HUES48 (cell line): Measurements from ENCODE around the gene FEZF1.

Experiments
- H3K27ac ChIP-seq: one replicate; pipeline ENCODE4 v1.7.0; 2013; ENCODE audit warnings: low read depth, low read length, inconsistent platforms
- H3K27me3 ChIP-seq: 2 replicates; pipeline ENCODE4 v1.6.1; 2013; ENCODE audit warnings: mild to moderate bottlenecking, low read length; ENCODE audit not compliant: control insufficient read depth, insufficient read depth
- H3K36me3 ChIP-seq: 2 replicates; pipeline ENCODE4 v1.6.1; 2013; ENCODE audit warnings: low read length; ENCODE audit not compliant: control insufficient read depth, insufficient read depth
- H3K4me1 ChIP-seq: 2 replicates; pipeline ENCODE4 v1.6.1; 2013; ENCODE audit warnings: mild to moderate bottlenecking, low read length; ENCODE audit not compliant: control insufficient read depth, insufficient read depth
- H3K4me3 ChIP-seq: 2 replicates; pipeline ENCODE4 v1.5.1; 2013; ENCODE audit warnings: mild to moderate bottlenecking, low read depth, low read length
- H3K9ac ChIP-seq: 2 replicates; pipeline ENCODE4 v1.6.1; 2013; ENCODE audit warnings: mild to moderate bottlenecking, low read depth, low read length, moderate library complexity
- H3K9me3 ChIP-seq: 2 replicates; pipeline ENCODE4 v1.6.1; 2013; ENCODE audit warnings: low read length; ENCODE audit not compliant: control insufficient read depth, insufficient read depth

Gene FEZF1

GRCh38 chr7:122316467-122317388, 12.2 kb upstream of the FEZF1 start:
- Histone ChIP-seq H3K9me3 (no peaks in the 10 kb centered on the region), H3K36me3 (no peaks in the 10 kb centered on the region), H3K27me3 (peaks cover 75% of the 10 kb centered on the region), H3K27ac (no peak overlapping the region), H3K4me1 (peaks cover 42% of the 10 kb centered on the region), H3K9ac (no peak overlapping the region; the same call in 1 of the 2 replicates), H3K4me3 (peak overlapping the region; percentile 64)

DNA sequence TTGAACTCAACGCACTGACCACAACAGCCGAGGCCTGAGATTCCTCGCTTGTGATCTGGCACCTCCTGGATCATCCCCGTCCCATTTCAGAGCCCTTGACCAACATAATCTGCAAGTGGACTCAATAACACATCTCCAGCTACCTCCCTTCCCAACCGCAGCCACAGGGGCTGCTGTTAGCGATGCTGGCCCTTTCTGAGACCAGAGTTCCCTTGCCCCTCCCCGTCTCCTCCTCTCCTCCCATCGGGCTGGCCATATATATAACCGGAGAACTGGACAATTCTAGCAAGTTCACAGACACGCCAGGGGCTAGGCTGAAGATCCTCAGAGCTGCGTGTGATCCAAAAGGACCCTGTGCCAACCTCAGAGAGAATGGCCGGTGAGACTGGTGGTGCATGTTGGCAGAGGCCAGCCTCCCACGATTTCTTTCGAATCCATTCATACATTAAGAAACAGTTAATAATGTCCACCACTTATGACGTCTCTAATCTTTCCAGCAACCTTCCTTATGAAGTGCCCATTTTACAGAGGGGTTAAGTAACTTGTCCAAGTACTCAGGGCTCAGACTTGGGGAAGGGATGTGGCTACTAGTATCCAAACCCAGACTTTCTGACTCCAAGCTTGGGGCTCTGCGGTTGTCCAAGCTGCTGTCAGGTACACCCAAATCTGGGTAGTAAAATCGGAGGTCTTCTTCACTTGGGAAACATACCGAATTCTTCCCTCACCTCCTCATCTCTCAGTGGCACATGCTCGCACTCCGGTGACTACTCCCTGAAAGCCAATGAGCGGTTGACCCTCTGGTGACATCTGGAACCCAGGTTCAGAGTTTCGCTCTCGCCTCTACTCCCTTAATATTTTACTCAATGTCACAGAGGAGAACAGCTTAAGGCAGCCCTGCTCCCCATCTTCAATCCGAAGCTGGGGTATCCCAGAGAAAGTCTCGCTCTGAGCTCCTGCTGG, 11.2 kb upstream of the FEZF1 start:
- Histone ChIP-seq H3K4me3 (peak overlapping the region; percentile 64), H3K9ac (no peak overlapping the region), H3K9me3 (no peaks in the 10 kb centered on the region), H3K36me3 (no peaks in the 10 kb centered on the region), H3K4me1 (peaks cover 51% of the 10 kb centered on the region), H3K27me3 (peaks cover 85% of the 10 kb centered on the region), H3K27ac (no peak overlapping the region)

DNA sequence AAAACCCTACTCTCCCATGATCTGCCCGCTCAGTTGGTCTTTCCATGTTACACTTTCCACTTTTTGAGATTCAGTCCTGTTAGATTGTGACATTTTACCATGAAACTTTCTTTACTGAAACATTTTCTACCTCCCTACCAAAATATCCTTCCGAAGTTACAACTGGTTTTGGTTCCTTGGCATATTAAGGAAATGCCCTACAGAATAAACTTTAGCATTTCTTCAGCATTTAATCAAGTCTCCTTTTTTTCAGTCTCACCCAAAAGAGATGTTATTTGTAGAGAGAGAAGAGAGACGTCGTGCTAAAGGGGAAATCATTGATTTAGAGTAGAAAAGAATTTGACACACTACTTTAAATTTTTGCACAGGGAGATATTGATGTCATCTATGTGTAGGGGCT, 9.7 kb upstream of the FEZF1 start:
- Histone ChIP-seq H3K36me3 (no peaks in the 10 kb centered on the region), H3K4me1 (peaks cover 59% of the 10 kb centered on the region), H3K27ac (no peak overlapping the region), H3K27me3 (peaks cover 94% of the 10 kb centered on the region), H3K9me3 (no peaks in the 10 kb centered on the region), H3K9ac (no peak overlapping the region), H3K4me3 (peak overlapping the region; percentile 64)

GRCh38 chr7:122312789-122313188, 8.2 kb upstream of the FEZF1 start:
- H3K27ac ChIP-seq, result no peak overlapping the region
- H3K9me3 ChIP-seq, result no peaks in the 10 kb centered on the region
- H3K27me3 ChIP-seq, result peaks cover 96% of the 10 kb centered on the region
- no peaks in the 10 kb centered on the region for H3K36me3 ChIP-seq
- H3K4me1 ChIP-seq, result peaks cover 72% of the 10 kb centered on the region
- no peak overlapping the region for H3K9ac ChIP-seq
- no peak overlapping the region for H3K4me3 ChIP-seq

DNA sequence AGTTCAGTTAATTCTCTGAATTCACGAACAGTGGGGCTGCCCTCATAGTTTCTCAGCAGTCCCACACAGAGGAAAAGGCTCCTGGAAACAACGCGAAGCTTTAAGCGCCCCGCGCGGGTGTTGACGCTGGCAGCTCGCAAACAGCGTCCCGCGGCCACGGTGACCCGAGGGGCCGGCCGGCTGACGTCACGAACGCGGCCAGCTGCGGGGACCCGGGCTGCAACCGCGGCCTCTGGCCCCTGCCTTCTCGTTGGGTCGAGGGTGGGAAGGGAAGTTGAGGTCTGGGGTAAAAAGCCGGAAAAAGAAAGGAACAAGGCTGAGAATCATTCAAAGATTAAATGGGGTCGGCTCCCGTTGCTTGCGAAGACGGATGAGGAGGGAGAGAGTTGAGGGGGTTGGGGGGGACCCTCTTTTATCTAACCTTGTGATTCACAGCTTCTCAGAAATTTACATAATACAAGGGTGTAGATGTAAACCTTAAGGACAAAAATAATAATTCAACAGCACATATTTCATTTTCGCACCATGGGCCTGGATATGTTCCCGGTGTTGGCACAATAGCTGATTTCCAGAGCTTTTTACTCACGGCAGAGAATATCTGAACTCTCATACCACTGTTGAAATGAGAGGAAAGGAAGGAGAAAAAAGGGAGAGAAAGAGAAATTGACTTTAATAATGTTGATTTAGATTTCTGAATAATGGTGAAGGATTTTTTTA, 7.3 kb upstream of the FEZF1 start:
- Histone ChIP-seq H3K36me3 (no peaks in the 10 kb centered on the region), H3K27ac (peak overlapping the region; percentile 52), H3K4me1 (peaks cover 72% of the 10 kb centered on the region), H3K9ac (no peak overlapping the region), H3K9me3 (no peaks in the 10 kb centered on the region), H3K27me3 (peaks cover 96% of the 10 kb centered on the region), H3K4me3 (peak overlapping the region; percentile 83)

DNA sequence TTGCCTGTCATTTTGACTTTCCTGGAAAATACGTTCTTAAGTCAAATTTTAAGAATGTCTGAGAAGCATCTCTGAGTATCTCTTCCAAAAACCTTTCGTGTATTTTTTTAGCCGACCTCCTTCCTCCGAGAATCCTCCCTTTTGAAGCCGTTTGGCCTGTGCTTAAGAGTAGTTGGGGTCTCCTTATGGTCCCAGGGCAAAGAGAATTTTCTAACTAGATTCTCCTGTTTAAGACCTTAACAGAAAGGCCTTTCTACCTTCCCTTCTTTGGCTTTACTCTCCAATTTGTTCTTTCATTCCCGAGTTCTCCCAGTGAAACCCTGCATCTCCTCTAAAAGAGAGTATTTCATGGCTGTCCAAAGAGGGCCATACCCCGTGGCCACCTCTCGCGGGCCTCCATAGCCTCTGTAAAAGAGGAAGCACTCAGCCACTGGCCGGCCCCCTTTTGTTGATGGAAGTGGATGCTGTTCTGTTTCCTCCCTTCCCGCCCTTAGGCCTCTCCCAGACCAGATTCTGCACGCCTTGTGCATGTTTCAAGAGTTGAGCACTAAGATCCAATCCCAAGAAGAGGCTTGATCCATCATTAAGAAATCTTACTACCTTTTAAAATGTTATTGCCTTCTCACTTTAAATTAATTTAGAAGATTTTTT, 6.6 kb upstream of the FEZF1 start:
- no peaks in the 10 kb centered on the region for H3K9me3 ChIP-seq
- H3K4me3 ChIP-seq, result peak overlapping the region; percentile 83
- peaks cover 96% of the 10 kb centered on the region for H3K27me3 ChIP-seq
- H3K4me1 ChIP-seq, result peaks cover 71% of the 10 kb centered on the region
- no peak overlapping the region for H3K9ac ChIP-seq
- no peaks in the 10 kb centered on the region for H3K36me3 ChIP-seq
- H3K27ac ChIP-seq, result peak overlapping the region; percentile 52

DNA sequence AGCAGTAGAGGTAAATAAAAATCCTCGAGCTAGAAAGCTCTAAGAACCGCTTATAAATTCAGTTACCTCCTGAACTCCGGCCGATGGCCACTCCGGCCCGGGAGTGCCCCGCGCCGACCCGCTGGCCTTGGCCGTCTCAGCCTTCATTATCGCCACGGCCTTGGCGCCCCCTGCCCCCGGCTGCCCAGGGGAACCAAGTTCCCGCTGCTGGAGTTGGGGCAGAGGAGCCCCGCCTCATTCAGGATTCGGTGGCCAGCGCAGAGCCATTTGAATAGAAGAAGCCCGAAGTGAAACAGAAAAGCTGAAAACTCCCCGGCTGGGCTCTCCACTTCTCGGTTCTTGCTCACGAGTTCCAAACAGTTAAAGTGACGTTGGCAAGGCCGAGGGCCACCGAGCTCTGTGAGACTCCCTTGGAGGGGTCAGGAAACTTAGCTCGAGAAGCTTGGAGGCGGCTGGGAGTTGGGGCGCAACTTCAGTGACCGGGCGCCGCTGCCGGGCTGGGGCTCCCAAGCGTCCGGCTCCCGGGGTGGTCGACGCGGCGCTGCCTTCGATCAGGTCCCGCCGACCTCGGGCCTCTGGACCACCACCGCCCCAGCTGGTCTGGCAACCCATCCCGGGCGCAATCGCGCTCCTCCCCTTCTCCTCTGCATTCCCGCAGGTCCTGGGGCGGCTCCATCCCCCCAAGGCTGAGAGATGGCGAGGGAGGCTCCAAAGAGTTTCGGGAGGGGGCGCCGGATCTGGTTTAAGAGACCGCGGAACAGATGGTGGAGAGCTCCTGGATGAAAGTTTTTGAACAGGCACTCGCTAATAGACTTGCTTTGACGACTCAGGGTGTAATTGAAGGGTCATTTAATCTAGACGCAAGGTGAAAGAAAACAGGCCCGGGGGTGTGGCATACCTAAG, 5.8 kb upstream of the FEZF1 start:
- H3K27me3 ChIP-seq, result peaks cover 96% of the 10 kb centered on the region
- no peaks in the 10 kb centered on the region for H3K36me3 ChIP-seq
- H3K9me3 ChIP-seq, result no peaks in the 10 kb centered on the region
- H3K4me1 ChIP-seq, result peaks cover 64% of the 10 kb centered on the region
- H3K27ac ChIP-seq, result peak overlapping the region; percentile 86
- peak overlapping the region; percentile 23; the same call in 1 of the 2 replicates for H3K9ac ChIP-seq
- H3K4me3 ChIP-seq, result peak overlapping the region; percentile 83

GRCh38 chr7:122309421-122309820, 4.9 kb upstream of the FEZF1 start:
- H3K4me3 ChIP-seq, result peak overlapping the region; percentile 83
- H3K36me3 ChIP-seq, result no peaks in the 10 kb centered on the region
- peaks cover 96% of the 10 kb centered on the region for H3K27me3 ChIP-seq
- no peak overlapping the region for H3K9ac ChIP-seq
- no peaks in the 10 kb centered on the region for H3K9me3 ChIP-seq
- peaks cover 60% of the 10 kb centered on the region for H3K4me1 ChIP-seq
- H3K27ac ChIP-seq, result peak overlapping the region; percentile 13

- Histone ChIP-seq H3K4me3 (peak overlapping the region; percentile 83), H3K9me3 (no peaks in the 10 kb centered on the region), H3K9ac (no peak overlapping the region), H3K27me3 (peaks cover 96% of the 10 kb centered on the region), H3K27ac (peak overlapping the region; percentile 78), H3K36me3 (no peaks in the 10 kb centered on the region), H3K4me1 (peaks cover 56% of the 10 kb centered on the region)
These were observed 2.7 kb upstream of the FEZF1 start for GRCh38 chr7:122307228-122307621.
